GM19395 (cell line): ENCODE data around the gene CPEB1.
A peak's percentile ranks its signal among the peaks of the same experiment; 100 is the strongest.
"Not testable (repeated sequence)": the region's sequence is repeated elsewhere in the genome, so short reads cannot be mapped to it uniquely, and the experiment has no call there.

ENCODE experiments used
- ATAC-seq: cut with Tn5 transposase; IDR thresholded peaks from one replicate; pipeline ENCODE4 v1.9.1; 2021; ENCODE audit warnings: mild to moderate bottlenecking, moderate library complexity; ENCODE audit not compliant: unreplicated experiment

Gene CPEB1

GRCh38 chr15:82530606-82531379 lies 116.4 kb downstream of the CPEB1 start:
- ATAC-seq = peak; percentile 90

DNA sequence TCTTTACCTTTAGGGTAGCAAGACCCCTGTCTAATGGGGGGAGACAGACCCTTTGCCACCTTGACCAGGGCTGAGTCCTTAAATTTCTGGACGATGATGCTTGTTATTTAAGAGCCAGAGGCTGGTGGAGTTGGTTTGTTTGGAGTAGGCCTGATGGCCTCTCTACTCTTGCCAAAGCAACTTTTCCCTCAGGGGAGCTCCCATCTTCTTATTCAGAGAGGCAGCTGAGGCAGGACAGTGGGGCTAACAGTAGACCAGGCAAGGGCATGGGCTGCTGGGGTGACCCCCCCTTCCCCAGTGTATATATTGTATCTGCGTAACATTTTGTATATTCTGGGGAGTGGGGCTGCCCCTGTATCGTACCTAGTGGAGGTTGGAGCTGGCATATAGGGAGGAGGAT lies 117.2 kb downstream of the CPEB1 start:
- no peak for ATAC-seq

DNA sequence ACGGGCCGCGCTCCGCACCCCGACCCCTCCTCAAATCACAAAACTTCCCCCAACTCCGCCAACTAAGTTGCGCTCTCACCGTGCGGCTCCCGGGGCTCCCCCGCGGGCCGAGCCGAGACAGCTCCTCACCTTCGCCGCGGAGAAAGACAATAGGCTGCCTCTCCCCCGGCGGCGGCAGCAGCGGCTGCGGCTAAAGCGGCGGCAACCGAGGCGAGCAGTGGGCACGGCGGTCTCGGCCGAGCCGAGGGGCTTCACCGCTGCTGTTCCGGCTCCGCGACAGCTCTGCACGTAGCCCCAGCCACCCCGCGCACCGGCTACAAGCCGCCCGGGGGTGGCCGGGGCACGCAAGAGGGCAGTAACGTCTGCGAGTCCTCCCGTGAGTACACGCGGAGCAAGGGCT lies 133.6 kb downstream of the CPEB1 start:
- ATAC-seq = not testable (repeated sequence)

- not testable (repeated sequence) for ATAC-seq
Measured at GRCh38 chr15:82507693-82508092, 139.5 kb downstream of the CPEB1 start.

GRCh38 chr15:82507087-82507486 lies 140.1 kb downstream of the CPEB1 start:
- not testable (repeated sequence) for ATAC-seq

- ATAC-seq = not testable (repeated sequence)
Measured at GRCh38 chr15:82505842-82506241, 141.3 kb downstream of the CPEB1 start.

DNA sequence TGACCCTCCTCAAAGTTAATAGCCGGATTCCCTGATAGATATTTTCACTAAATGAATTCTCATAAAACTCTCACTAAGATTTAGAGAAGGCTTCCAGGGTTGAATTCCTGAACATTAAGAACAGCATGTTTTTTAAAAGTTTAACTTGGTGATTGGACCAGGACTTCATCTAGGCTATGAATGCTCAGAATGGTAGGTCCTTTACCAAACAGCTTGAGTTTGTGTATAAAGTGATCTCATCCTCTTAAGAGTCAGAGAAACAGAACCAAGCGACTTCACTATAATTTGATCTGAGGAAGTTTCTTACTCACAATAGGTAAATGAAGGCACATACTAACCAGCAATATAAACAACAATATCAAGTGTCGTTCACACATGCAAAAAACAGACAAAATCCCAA lies 143.1 kb downstream of the CPEB1 start:
- ATAC-seq = not testable (repeated sequence)

DNA sequence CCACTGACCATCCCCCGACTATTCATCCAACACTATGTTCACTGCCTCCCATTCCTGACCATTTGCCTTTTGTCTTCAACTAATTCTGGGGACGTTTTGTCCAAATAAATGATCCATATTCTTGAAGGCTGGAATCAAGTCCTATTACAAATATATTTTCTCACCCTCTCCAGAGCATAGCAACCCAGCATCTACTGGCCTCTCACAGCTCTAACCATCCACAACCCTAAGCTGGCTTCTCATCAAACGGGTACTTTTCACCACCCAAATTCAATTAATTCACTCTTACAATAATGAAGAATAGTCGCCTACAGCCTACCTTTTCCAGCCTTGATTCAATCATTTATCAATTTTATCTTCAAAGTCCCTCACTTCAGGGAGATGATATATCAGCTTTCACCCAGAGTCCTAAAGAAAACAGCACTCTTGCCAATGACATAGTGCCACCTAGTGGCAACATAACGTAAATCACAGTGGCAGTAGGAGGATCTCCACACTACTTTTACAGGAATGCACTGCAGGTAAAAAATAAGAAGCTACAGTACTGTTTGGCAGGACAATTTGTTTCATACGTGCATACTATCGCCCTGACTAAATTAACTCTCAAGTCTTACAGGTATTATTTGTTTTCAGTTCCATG lies 144.3 kb downstream of the CPEB1 start:
- not testable (repeated sequence) for ATAC-seq

DNA sequence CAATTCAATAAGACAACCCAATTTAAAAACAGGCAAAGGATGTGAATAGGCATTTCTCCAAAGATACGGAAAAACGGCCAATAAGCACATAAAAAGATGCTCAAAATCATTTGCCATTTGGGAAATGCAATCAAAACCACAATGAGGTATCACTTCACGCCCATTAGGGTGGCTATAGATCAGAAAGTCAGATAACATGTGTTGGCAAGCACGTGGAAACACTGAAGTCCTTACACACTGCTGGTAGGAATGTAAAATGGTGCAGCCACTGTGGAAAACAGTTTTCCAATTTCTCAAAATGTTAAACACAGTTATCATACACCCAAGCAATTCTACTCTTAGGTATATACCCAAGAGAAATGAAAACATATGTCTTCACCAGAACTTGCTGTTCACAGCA lies 146.4 kb downstream of the CPEB1 start:
- not testable (repeated sequence) for ATAC-seq

DNA sequence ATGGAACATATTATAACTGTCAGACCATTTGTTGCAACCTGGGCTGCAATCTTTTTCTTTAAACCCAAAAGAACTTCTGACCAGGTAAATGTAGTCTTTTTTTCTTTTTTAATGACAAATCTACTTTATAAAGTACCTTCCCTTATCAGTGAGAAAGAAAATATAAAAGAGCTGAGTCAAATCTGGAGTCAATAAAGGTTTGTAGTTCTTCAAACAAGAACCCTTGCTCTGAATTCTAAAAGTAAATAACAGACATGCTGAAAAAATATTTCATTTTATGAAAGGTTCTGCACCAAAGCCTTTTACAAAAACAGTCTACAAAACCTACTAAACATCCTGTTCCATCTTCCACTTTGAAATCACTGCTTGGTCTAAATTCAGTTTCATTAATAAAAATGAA lies 149.2 kb downstream of the CPEB1 start:
- not testable (repeated sequence) for ATAC-seq
